Transverse colon (tissue), 3 donors: ENCODE data around the gene LIPT1.

Source experiments
- POLR2A ChIP-seq: fragments of 450-650 bp; IDR thresholded peaks from one replicate; pipeline ENCODE4 v1.6.1; 2016; ENCODE audit warnings: antibody characterized with exemption, mild to moderate bottlenecking, moderate library complexity
- TF ChIP-seq, protein P1 (sequence below), 5 experiments: fragments of 200-600 bp in 3 of 5; fragments of 450-650 bp in 2 of 5; sonication (generic) in 3 of 5; IDR thresholded peaks; 1 replicate in 2 of 5; 2 replicates in 3 of 5; pipeline ENCODE4 v1.5.1; 2016 to 2017; ENCODE audit warnings: antibody characterized with exemption in 5 of 5, inconsistent platforms in 3 of 5, mild to moderate bottlenecking in 2 of 5, moderate library complexity in 1 of 5

DNA sequence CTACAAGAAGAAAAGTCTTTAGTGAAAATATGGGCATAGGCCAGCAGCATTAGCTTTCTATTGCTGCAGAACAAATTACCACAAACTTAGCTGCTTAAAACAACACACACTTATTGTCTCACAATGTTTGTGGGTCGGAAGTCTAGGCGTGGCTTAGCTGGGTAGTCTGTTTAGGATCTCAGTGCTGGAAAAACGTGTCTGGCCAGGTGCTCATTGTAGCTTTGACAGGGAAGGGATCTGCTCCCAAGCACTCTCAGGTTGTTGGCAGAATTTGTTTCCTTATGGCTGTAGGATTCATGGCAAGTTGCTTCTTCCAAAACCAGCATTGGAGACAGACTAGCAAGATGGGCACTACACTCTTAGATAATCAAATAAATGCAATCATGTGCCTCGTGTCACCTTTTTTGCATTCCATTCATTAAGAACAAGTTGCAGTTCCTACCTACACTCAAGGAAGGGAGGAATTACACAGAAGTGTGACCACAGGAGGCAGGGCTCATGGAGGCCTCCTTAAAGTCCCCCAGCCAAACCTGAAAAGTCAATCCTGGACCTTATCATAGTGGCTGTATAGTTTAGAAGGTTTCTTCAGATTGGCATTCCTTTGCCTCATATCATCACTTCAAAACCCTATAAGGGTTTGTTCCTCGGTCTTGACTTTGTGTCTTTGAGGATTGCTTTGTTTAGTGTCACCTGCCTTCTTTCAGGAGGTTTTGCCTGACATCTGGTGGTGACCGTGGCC is 43.5 kb downstream of the LIPT1 start:
- TF ChIP-seq, protein P1, sequence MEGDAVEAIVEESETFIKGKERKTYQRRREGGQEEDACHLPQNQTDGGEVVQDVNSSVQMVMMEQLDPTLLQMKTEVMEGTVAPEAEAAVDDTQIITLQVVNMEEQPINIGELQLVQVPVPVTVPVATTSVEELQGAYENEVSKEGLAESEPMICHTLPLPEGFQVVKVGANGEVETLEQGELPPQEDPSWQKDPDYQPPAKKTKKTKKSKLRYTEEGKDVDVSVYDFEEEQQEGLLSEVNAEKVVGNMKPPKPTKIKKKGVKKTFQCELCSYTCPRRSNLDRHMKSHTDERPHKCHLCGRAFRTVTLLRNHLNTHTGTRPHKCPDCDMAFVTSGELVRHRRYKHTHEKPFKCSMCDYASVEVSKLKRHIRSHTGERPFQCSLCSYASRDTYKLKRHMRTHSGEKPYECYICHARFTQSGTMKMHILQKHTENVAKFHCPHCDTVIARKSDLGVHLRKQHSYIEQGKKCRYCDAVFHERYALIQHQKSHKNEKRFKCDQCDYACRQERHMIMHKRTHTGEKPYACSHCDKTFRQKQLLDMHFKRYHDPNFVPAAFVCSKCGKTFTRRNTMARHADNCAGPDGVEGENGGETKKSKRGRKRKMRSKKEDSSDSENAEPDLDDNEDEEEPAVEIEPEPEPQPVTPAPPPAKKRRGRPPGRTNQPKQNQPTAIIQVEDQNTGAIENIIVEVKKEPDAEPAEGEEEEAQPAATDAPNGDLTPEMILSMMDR (IDR thresholded peaks at IDR 0.05): no peak
- TF ChIP-seq POLR2A: no peak
